Measurements from ENCODE around the gene SUOX. TPM values are rescaled to one million over a fixed set of nuclear protein-coding genes. Genes with fewer than 3 reads are reported as not detected.
"Not testable (repeated sequence)": the region's sequence is repeated elsewhere in the genome, so short reads cannot be mapped to it uniquely, and the experiment has no call there.

SUOX gene
- total RNA-seq, 1 experiment from 2014 or later = 23.2 TPM

DNA sequence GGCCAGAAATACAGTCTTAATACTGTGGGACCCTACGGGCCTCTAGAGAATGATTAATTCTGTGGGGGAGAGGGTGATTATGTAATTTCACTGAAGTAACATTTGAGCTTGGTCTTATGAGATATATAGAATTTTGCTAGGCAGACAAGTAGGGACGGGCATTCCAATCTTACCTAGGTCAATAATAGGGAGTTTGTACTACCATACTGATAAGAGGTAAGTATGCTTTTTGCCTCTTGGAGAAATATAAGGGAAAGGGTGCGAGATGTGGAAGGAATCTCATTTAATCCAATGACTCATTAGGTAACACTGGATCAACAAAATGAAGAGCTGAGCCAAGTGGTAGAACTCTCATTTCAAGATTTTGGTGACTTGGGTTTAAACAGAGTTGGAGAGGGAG, 18.0 kb upstream of the SUOX start:
- Mint-ChIP-seq H3K27ac (peak overlapping the region; percentile 46; the same call in 1 of the 2 replicates), H3K9me3 (no peaks in the 10 kb centered on the region), H3K27me3 (ENCODE audit: low read depth) (no peaks in the 10 kb centered on the region), H3K4me1 (no peaks in the 10 kb centered on the region; the same call in 1 of the 2 replicates), H3K36me3 (peaks cover 43% of the 10 kb centered on the region), H3K4me3 (no peak overlapping the region)
- ChIA-PET POLR2A (no interaction called here), CTCF (interaction anchor here (0.7 kb wide), 1 partner anchor 57 kb away, joined by 3 read pairs; no protein-coding TSS in a partner anchor)
- TF ChIP-seq HMGA2 (CRISPR knock-in tag; IDR thresholded peaks at IDR 0.05) = no peak
- TF ChIP-seq MYBL2 (CRISPR knock-in tag; IDR thresholded peaks at IDR 0.05) = no peak
- TF ChIP-seq NR2C2 (CRISPR knock-in tag; IDR thresholded peaks at IDR 0.05) = no peak
- no peak for TF ChIP-seq ZNF396 (CRISPR knock-in tag; IDR thresholded peaks at IDR 0.05; ENCODE audit: borderline replicate concordance)
- TF ChIP-seq KAT7 (CRISPR knock-in tag; IDR thresholded peaks at IDR 0.05; ENCODE audit: borderline replicate concordance) = no peak
- TF ChIP-seq PRRX2 (CRISPR knock-in tag; IDR thresholded peaks at IDR 0.05) = no peak
- TF ChIP-seq MAX (CRISPR knock-in tag; IDR thresholded peaks at IDR 0.05) = no peak
- TF ChIP-seq ATF2 (CRISPR knock-in tag; IDR thresholded peaks at IDR 0.05; ENCODE audit: borderline replicate concordance, low read depth) = no peak
- DNase-seq (ENCODE audit: low spot score) (no peak), ATAC-seq (no peak)

DNA sequence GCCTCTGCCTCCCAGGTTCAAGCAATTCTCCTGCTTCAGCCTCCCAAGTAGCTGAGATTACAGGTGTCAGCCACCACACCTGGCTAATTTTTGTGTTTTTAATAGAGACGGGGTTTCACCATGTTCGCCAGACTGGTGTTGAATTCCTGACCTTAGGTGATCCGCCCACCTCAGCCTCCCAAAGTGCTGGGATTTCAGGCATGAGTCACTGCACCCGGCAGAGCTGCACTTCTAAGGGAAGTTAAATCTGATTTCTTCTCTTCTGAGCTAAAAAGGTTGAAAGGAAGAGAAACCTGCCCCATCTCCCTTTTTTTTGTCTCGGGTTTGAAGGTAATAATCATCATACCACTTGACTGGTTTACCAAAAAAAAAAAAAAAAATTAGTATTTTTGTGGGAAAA, 15.2 kb upstream of the SUOX start:
- ChIA-PET POLR2A (interaction anchor here (3.3 kb wide), 1 partner anchor 8 kb away, joined by 12 read pairs; the partner anchor contains the start of gene RAB5B), CTCF (interaction anchor here (0.5 to 1.5 kb wide), 3 partner anchors 14 to 55 kb away, joined by 4 to 6 read pairs (median 5); partner anchors contain the start of gene SUOX)
- not testable (repeated sequence) for H3K4me1 Mint-ChIP-seq; H3K4me3 Mint-ChIP-seq; H3K9me3 Mint-ChIP-seq; H3K27ac Mint-ChIP-seq; H3K27me3 Mint-ChIP-seq (ENCODE audit: low read depth); DNase-seq (ENCODE audit: low spot score); ATAC-seq
- peaks cover 37% of the 10 kb centered on the region for H3K36me3 Mint-ChIP-seq

- Mint-ChIP-seq H3K4me1 (no peaks in the 10 kb centered on the region), H3K27ac (no peak overlapping the region; the same call in 1 of the 2 replicates), H3K9me3 (no peaks in the 10 kb centered on the region), H3K27me3 (ENCODE audit: low read depth) (no peaks in the 10 kb centered on the region), H3K36me3 (peaks cover 36% of the 10 kb centered on the region), H3K4me3 (no peak overlapping the region)
- ATAC-seq (no peak), DNase-seq (ENCODE audit: low spot score) (no peak)
- CTCF ChIA-PET = interaction anchor here (0.5 to 1.5 kb wide), 3 partner anchors 14 to 55 kb away, joined by 4 to 6 read pairs (median 5); partner anchors contain the start of gene SUOX
- POLR2A ChIA-PET = interaction anchor here (3.3 kb wide), 1 partner anchor 8 kb away, joined by 12 read pairs; the partner anchor contains the start of gene RAB5B
- TF ChIP-seq ZNF121 (CRISPR knock-in tag; IDR thresholded peaks at IDR 0.05) (peak; percentile 76), TEAD1 (CRISPR knock-in tag; IDR thresholded peaks at IDR 0.05) (no peak)
Measured at GRCh38 chr12:55982319-55982936, 14.6 kb upstream of the SUOX start.

DNA sequence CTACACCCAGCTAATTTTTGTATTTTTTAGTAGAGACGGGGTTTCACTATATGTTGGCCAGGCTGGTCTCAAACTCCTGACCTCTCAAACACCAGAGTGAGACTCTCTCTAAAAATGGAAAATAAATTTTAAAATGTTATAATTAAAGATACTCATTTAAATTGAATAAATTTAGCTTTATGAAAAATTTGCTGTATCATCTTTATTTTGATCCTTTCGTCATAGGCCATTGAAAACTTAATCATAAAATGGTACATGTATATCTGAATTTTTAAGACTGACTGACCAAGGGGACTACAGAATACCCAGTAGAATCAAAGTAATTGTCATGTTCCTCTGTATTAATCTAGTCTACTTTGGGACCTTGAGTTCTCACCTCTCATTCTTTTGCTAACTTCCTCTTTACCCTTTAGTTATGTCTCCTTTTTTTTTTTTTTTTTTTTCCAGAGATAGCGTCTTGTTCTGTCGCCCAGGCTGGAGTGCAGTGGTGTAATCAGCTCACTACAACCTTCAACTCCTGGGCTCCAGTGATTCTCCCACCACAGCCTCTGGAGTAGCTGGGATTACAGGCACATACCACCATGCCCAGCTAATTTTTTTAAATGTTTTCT, 13.7 kb upstream of the SUOX start:
- Mint-ChIP-seq H3K27ac (no peak overlapping the region), H3K4me3 (no peak overlapping the region), H3K27me3 (ENCODE audit: low read depth) (no peaks in the 10 kb centered on the region), H3K9me3 (no peaks in the 10 kb centered on the region), H3K4me1 (no peaks in the 10 kb centered on the region), H3K36me3 (peaks cover 35% of the 10 kb centered on the region)
- ATAC-seq (no peak), DNase-seq (ENCODE audit: low spot score) (no peak)
- ChIA-PET CTCF (interaction anchor here (1.2 to 1.3 kb wide), 2 partner anchors 13 kb away, joined by 3 to 5 read pairs; no protein-coding TSS in a partner anchor), POLR2A (interaction anchor here (3.3 kb wide), 1 partner anchor 9 kb away, joined by 12 read pairs; the partner anchor contains the start of gene RAB5B)
- TF ChIP-seq ZNF232 (CRISPR knock-in tag; IDR thresholded peaks at IDR 0.05) (no peak), TEAD1 (CRISPR knock-in tag; IDR thresholded peaks at IDR 0.05) (no peak), STAT6 (CRISPR knock-in tag; conservative IDR thresholded peaks at IDR 0.05; ENCODE audit: low read depth) (no peak), NFATC4 (CRISPR knock-in tag; IDR thresholded peaks at IDR 0.05) (no peak)
- TF ChIP-seq, protein P1, sequence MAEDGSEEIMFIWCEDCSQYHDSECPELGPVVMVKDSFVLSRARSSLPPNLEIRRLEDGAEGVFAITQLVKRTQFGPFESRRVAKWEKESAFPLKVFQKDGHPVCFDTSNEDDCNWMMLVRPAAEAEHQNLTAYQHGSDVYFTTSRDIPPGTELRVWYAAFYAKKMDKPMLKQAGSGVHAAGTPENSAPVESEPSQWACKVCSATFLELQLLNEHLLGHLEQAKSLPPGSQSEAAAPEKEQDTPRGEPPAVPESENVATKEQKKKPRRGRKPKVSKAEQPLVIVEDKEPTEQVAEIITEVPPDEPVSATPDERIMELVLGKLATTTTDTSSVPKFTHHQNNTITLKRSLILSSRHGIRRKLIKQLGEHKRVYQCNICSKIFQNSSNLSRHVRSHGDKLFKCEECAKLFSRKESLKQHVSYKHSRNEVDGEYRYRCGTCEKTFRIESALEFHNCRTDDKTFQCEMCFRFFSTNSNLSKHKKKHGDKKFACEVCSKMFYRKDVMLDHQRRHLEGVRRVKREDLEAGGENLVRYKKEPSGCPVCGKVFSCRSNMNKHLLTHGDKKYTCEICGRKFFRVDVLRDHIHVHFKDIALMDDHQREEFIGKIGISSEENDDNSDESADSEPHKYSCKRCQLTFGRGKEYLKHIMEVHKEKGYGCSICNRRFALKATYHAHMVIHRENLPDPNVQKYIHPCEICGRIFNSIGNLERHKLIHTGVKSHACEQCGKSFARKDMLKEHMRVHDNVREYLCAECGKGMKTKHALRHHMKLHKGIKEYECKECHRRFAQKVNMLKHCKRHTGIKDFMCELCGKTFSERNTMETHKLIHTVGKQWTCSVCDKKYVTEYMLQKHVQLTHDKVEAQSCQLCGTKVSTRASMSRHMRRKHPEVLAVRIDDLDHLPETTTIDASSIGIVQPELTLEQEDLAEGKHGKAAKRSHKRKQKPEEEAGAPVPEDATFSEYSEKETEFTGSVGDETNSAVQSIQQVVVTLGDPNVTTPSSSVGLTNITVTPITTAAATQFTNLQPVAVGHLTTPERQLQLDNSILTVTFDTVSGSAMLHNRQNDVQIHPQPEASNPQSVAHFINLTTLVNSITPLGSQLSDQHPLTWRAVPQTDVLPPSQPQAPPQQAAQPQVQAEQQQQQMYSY (CRISPR knock-in tag; IDR thresholded peaks at IDR 0.05) = no peak
- TF ChIP-seq, protein P2, sequence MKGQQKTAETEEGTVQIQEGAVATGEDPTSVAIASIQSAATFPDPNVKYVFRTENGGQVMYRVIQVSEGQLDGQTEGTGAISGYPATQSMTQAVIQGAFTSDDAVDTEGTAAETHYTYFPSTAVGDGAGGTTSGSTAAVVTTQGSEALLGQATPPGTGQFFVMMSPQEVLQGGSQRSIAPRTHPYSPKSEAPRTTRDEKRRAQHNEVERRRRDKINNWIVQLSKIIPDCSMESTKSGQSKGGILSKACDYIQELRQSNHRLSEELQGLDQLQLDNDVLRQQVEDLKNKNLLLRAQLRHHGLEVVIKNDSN (CRISPR knock-in tag; IDR thresholded peaks at IDR 0.05) = no peak
